Stimulated activated CD4-positive, alpha-beta T cell treated with anti-CD3 and anti-CD28 coated beads, Interleukin-15, amount 100 ng/mL, for 48 hours (primary cell): Measurements from ENCODE around the gene SERTAD4.

Experiments used
- DNase-seq, 2 donors: peaks; one replicate each; pipeline ENCODE4 v3.0.0-alpha.2; 2020; ENCODE audit warnings: low read depth in 2 of 2

The SERTAD4 gene

GRCh38 chr1:210233216-210233494 is 559 bp downstream of the SERTAD4 start:
- no peak for DNase-seq

- DNase-seq = no peak
These were observed 1.1 kb downstream of the SERTAD4 start for GRCh38 chr1:210233495-210234328.

- DNase-seq = no peak
These were observed 1.7 kb downstream of the SERTAD4 start for GRCh38 chr1:210234329-210234757.

GRCh38 chr1:210235363-210236053 is 2.9 kb downstream of the SERTAD4 start:
- DNase-seq = no peak

- no peak for DNase-seq
These were observed 3.8 kb downstream of the SERTAD4 start for GRCh38 chr1:210236386-210236839.

GRCh38 chr1:210236840-210237409 is 4.3 kb downstream of the SERTAD4 start:
- no peak for DNase-seq

- no peak for DNase-seq
These were observed 4.9 kb downstream of the SERTAD4 start for GRCh38 chr1:210237479-210237878.

GRCh38 chr1:210237981-210238380 is 5.4 kb downstream of the SERTAD4 start:
- no peak for DNase-seq

- DNase-seq = no peak
These were observed 6.9 kb downstream of the SERTAD4 start for GRCh38 chr1:210239349-210240111.

GRCh38 chr1:210241121-210241520 is 8.5 kb downstream of the SERTAD4 start:
- DNase-seq = no peak

GRCh38 chr1:210244746-210245367 is 12.3 kb downstream of the SERTAD4 start:
- DNase-seq = no peak

- no peak for DNase-seq
These were observed 13.9 kb downstream of the SERTAD4 start for GRCh38 chr1:210246447-210246846.

GRCh38 chr1:210248341-210248740 is 15.7 kb downstream of the SERTAD4 start:
- no peak for DNase-seq

GRCh38 chr1:210250665-210250997 is 18.0 kb downstream of the SERTAD4 start:
- no peak for DNase-seq

GRCh38 chr1:210250998-210251679 is 18.5 kb downstream of the SERTAD4 start:
- DNase-seq = no peak

GRCh38 chr1:210251680-210252490 is 19.3 kb downstream of the SERTAD4 start:
- no peak for DNase-seq

- DNase-seq = no peak
These were observed 20.0 kb downstream of the SERTAD4 start for GRCh38 chr1:210252621-210253051.

- DNase-seq = no peak
These were observed 21.7 kb downstream of the SERTAD4 start for GRCh38 chr1:210254298-210254697.

GRCh38 chr1:210257698-210258529 is 25.3 kb downstream of the SERTAD4 start:
- no peak for DNase-seq
